Mammary epithelial cell (primary cell): ENCODE measurements around the gene WDR6.

ENCODE experiments used
- EZH2 ChIP-seq: IDR thresholded peaks from 2 replicates; pipeline ENCODE4 v1.6.1; 2012; ENCODE audit warnings: low read length, inconsistent platforms, borderline replicate concordance
- TF ChIP-seq, protein P1 (sequence below), 2 donors: IDR thresholded peaks in 1 of 2; conservative IDR thresholded peaks in 1 of 2; 2 replicates each; pipeline ENCODE4 v1.5.1; 2011 to 2012; ENCODE audit warnings: inconsistent platforms in 2 of 2, low read length in 2 of 2, mild to moderate bottlenecking in 2 of 2, control low read depth in 1 of 2, low read depth in 1 of 2; ENCODE audit not compliant: insufficient read depth in 1 of 2; ENCODE audit errors: extremely low read depth in 1 of 2

DNA sequence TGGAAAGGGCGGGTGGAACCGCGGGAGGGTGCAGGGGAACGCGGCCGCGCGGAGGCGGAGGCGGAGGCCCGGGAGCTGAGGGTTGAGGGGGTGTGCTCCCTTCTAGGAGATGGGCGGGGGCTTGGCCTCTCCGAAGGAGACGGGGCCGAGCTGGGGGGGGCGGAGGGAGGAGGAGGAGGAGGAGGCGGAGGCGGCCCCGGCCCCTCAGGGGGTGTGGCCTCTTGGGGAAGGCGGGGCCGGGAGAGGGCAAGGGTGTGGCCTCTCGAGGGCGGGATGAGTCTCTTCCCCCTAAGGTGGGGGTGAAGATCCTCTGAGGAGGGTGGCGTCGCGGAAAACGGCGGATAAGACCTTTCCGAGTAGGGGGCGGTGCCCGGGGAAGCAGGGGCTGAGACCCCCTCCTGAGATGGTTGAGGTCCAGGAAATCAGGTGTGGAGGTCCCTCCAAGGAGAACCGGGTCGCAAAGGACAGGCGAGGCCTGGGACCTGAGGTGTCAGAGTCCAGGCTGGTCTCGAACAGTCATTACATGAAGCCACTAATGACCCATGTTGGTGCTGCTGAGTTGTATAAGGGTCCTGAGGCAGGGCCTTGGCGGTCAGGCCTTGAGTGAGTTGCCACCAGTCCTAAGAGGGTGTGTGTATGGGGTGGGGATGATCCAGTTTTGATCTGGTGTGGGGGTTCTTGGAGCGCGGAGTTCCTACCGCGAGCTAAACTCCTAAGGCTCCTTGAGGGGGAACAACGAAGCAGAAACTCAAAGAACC is 759 bp downstream of the WDR6 start:
- TF ChIP-seq, protein P1, sequence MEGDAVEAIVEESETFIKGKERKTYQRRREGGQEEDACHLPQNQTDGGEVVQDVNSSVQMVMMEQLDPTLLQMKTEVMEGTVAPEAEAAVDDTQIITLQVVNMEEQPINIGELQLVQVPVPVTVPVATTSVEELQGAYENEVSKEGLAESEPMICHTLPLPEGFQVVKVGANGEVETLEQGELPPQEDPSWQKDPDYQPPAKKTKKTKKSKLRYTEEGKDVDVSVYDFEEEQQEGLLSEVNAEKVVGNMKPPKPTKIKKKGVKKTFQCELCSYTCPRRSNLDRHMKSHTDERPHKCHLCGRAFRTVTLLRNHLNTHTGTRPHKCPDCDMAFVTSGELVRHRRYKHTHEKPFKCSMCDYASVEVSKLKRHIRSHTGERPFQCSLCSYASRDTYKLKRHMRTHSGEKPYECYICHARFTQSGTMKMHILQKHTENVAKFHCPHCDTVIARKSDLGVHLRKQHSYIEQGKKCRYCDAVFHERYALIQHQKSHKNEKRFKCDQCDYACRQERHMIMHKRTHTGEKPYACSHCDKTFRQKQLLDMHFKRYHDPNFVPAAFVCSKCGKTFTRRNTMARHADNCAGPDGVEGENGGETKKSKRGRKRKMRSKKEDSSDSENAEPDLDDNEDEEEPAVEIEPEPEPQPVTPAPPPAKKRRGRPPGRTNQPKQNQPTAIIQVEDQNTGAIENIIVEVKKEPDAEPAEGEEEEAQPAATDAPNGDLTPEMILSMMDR (conservative IDR thresholded peaks at IDR 0.05 in 1 of 2, IDR thresholded peaks at IDR 0.05 in 1 of 2; ENCODE audit: extremely low read depth in 1 of 2, insufficient read depth in 1 of 2, low read depth in 1 of 2, low read length in 2 of 2) = no peak
- TF ChIP-seq EZH2 = no peak
